ENCODE results near the gene ELOVL1. TPM values are rescaled to one million over a fixed set of nuclear protein-coding genes. Genes with fewer than 3 reads are reported as not detected.

ELOVL1 gene
- total and polyA plus RNA-seq, 2 of the 13 experiments (the other 11 are each of a cell fraction or from before 2014, with no cell fraction given) = 55.2 to 77.4 TPM

- no peak for TF ChIP-seq PRPF4 (IDR thresholded peaks at IDR 0.05; ENCODE audit: low read depth, low read length, poor library complexity, severe bottlenecking)
- TF ChIP-seq ZFP91 (CRISPR knock-in tag; IDR thresholded peaks at IDR 0.05; ENCODE audit: borderline replicate concordance) = peak; percentile 92; the same call in 1 of the 2 replicates
- no peak for TF ChIP-seq TEAD2 (CRISPR knock-in tag; IDR thresholded peaks at IDR 0.05)
- no peak for TF ChIP-seq ZNF333 (CRISPR knock-in tag; IDR thresholded peaks at IDR 0.05; ENCODE audit: borderline replicate concordance)
- no peak for TF ChIP-seq RORA (CRISPR knock-in tag; IDR thresholded peaks at IDR 0.05)
- peak; percentile 47 for TF ChIP-seq ARID5B (CRISPR knock-in tag; IDR thresholded peaks at IDR 0.05)
- no peak for TF ChIP-seq ZNF30 (CRISPR knock-in tag; IDR thresholded peaks at IDR 0.05)
- TF ChIP-seq ATM (IDR thresholded peaks at IDR 0.05; ENCODE audit: borderline replicate concordance) = no peak
- no peak for TF ChIP-seq ZFP41 (CRISPR knock-in tag; IDR thresholded peaks at IDR 0.05; ENCODE audit: borderline replicate concordance)
- TF ChIP-seq ZNF292 (CRISPR knock-in tag; IDR thresholded peaks at IDR 0.05; ENCODE audit: borderline replicate concordance, low read depth) = 0 out of 2 replicates have a peak, but pooled peaks have one; percentile 45
- no peak for TF ChIP-seq HINFP (CRISPR knock-in tag; IDR thresholded peaks at IDR 0.05; ENCODE audit: low read depth)
- TF ChIP-seq GLMP (CRISPR knock-in tag; IDR thresholded peaks at IDR 0.05; ENCODE audit: borderline replicate concordance) = no peak
- no peak for TF ChIP-seq NFIB (CRISPR knock-in tag; IDR thresholded peaks at IDR 0.05; ENCODE audit: borderline replicate concordance)
- TF ChIP-seq AHR (CRISPR knock-in tag; IDR thresholded peaks at IDR 0.05) = no peak
- no peak for TF ChIP-seq THYN1 (CRISPR knock-in tag; IDR thresholded peaks at IDR 0.05; ENCODE audit: borderline replicate concordance, low read depth)
- TF ChIP-seq ELF3 (CRISPR knock-in tag; IDR thresholded peaks at IDR 0.05) = 0 out of 2 replicates have a peak, but pooled peaks have one; percentile 29
- peak; percentile 43 for TF ChIP-seq AGO2 (optimal IDR thresholded peaks at IDR 0.05; ENCODE audit: low read depth, low read length)
- 0 out of 2 replicates have a peak, but pooled peaks have one; percentile 28 for TF ChIP-seq ZFP1 (CRISPR knock-in tag; IDR thresholded peaks at IDR 0.05)
- TF ChIP-seq TARDBP (CRISPR knock-in tag; IDR thresholded peaks at IDR 0.05) = peak; percentile 82; the same call in 1 of the 2 replicates
- TF ChIP-seq CBX5 (CRISPR knock-in tag; IDR thresholded peaks at IDR 0.05; ENCODE audit: borderline replicate concordance) = no peak
These were observed 21.8 kb upstream of the ELOVL1 start, which contains the start of the genes MED8 and SZT2 (continued) for GRCh38 chr1:43389326-43390313.
